Liver (tissue), 9 donors: ENCODE measurements around the gene EHBP1. TPM values are rescaled to one million over a fixed set of nuclear protein-coding genes. Genes with fewer than 3 reads are reported as not detected.

Experiments
- DNase-seq: peaks from one replicate; pipeline ENCODE4 v3.0.0-alpha.2; 2017; ENCODE audit warnings: low spot score
- H3K27ac ChIP-seq, 2 donors: one replicate each; pipeline ENCODE4 v1.7.0; 2013; ENCODE audit warnings: inconsistent platforms in 2 of 2, low read length in 2 of 2, control low read depth in 1 of 2, low read depth in 1 of 2, mild to moderate bottlenecking in 1 of 2
- H3K27me3 ChIP-seq, 4 donors: one replicate each; pipeline versions ENCODE4 v1.6.1 to v1.7.0; 2013; ENCODE audit warnings: low read length in 3 of 4, inconsistent platforms in 1 of 4, mild to moderate bottlenecking in 1 of 4, moderate library complexity in 1 of 4; ENCODE audit not compliant: control insufficient read depth in 4 of 4, insufficient read depth in 4 of 4
- H3K36me3 ChIP-seq, 4 donors: one replicate each; pipeline versions ENCODE4 v1.6.1 to v1.7.0; 2013; ENCODE audit warnings: low read length in 3 of 4, mild to moderate bottlenecking in 3 of 4, low read depth in 1 of 4, moderate library complexity in 1 of 4; ENCODE audit not compliant: control insufficient read depth in 4 of 4, insufficient read depth in 3 of 4
- H3K4me1 ChIP-seq, 4 donors: one replicate each; pipeline versions ENCODE4 v1.6.1 to v1.7.0; 2013; ENCODE audit warnings: low read length in 3 of 4, mild to moderate bottlenecking in 3 of 4, moderate library complexity in 1 of 4; ENCODE audit not compliant: control insufficient read depth in 4 of 4, insufficient read depth in 4 of 4
- H3K4me3 ChIP-seq, 3 donors: one replicate each; pipeline versions ENCODE4 v1.6.1 to v1.7.0; 2013; ENCODE audit warnings: low read length in 3 of 3, control low read depth in 1 of 3, low read depth in 1 of 3, mild to moderate bottlenecking in 1 of 3
- H3K9ac ChIP-seq, 2 donors: one replicate each; pipeline ENCODE4 v1.7.0; 2013; ENCODE audit warnings: low read length in 2 of 2, mild to moderate bottlenecking in 2 of 2, moderate library complexity in 2 of 2, control low read depth in 1 of 2, low read depth in 1 of 2
- H3K9me3 ChIP-seq, 4 donors: one replicate each; pipeline versions ENCODE4 v1.6.1 to v1.7.0; 2013; ENCODE audit warnings: low read length in 3 of 4; ENCODE audit not compliant: control insufficient read depth in 4 of 4
- ATF3 ChIP-seq: IDR thresholded peaks from 2 replicates; pipeline ENCODE4 v1.6.1; 2016; ENCODE audit warnings: antibody characterized with exemption
- CTCF ChIP-seq: fragments of 150-350 bp; IDR thresholded peaks from 2 replicates; pipeline ENCODE4 v1.5.1; 2017; ENCODE audit warnings: improper control_type of control experiment, low read depth, low read length; ENCODE audit not compliant: missing input control
- EGR1 ChIP-seq, 2 donors: IDR thresholded peaks; 2 replicates each; pipeline ENCODE4 v1.6.1; 2016 to 2018; ENCODE audit warnings: antibody characterized with exemption in 2 of 2, low read depth in 2 of 2
- FOXA1 ChIP-seq: IDR thresholded peaks from 2 replicates; pipeline ENCODE4 v1.6.1; 2016; ENCODE audit warnings: antibody characterized with exemption
- FOXA2 ChIP-seq: IDR thresholded peaks from 2 replicates; pipeline ENCODE4 v1.6.1; 2016; ENCODE audit warnings: antibody characterized with exemption
- HNF4A ChIP-seq, 2 donors: conservative IDR thresholded peaks; 2 replicates each; pipeline ENCODE4 v1.6.1; 2016; ENCODE audit warnings: antibody characterized with exemption in 2 of 2, mild to moderate bottlenecking in 2 of 2
- HNF4G ChIP-seq: IDR thresholded peaks from 2 replicates; pipeline ENCODE4 v1.6.1; 2016; ENCODE audit warnings: antibody characterized with exemption
- JUND ChIP-seq, 2 donors: IDR thresholded peaks; 2 replicates each; pipeline ENCODE4 v1.6.1; 2016; ENCODE audit warnings: antibody characterized with exemption in 2 of 2
- MAX ChIP-seq: IDR thresholded peaks from 2 replicates; pipeline ENCODE4 v1.6.1; 2016; ENCODE audit warnings: antibody characterized with exemption
- NR2F2 ChIP-seq: IDR thresholded peaks from 2 replicates; pipeline ENCODE4 v1.6.1; 2016; ENCODE audit warnings: antibody characterized with exemption
- RAD21 ChIP-seq, 2 donors: IDR thresholded peaks; 2 replicates each; pipeline ENCODE4 v1.6.1; 2016; ENCODE audit warnings: antibody characterized with exemption in 2 of 2, mild to moderate bottlenecking in 2 of 2
- RXRA ChIP-seq, 2 donors: IDR thresholded peaks; 2 replicates each; pipeline ENCODE4 v1.6.1; 2017 to 2018; ENCODE audit warnings: antibody characterized with exemption in 2 of 2, mild to moderate bottlenecking in 1 of 2
- SP1 ChIP-seq: IDR thresholded peaks from 2 replicates; pipeline ENCODE4 v1.6.1; 2018; ENCODE audit warnings: antibody characterized with exemption, mild to moderate bottlenecking
- TAF1 ChIP-seq: conservative IDR thresholded peaks from 2 replicates; pipeline ENCODE4 v1.6.1; 2016; ENCODE audit warnings: antibody characterized with exemption, mild to moderate bottlenecking
- YY1 ChIP-seq: IDR thresholded peaks from 2 replicates; pipeline ENCODE4 v1.6.1; 2016; ENCODE audit warnings: antibody characterized with exemption, mild to moderate bottlenecking
- WGBS: extraction: QIAGEN DNeasy Blood & Tissue Kit; methylation state at CpG from one replicate; pipeline ENCODE4 v1.1.7; 2013; 5-methylcytosine and 5-hydroxymethylcytosine counted together
- polyA plus RNA-seq, 2 donors: library from polyadenylated mRNA; stranded (reverse) in 1 of 2; unstranded in 1 of 2; fragments of 200-250 nt in 1 of 2; fragments of >200 nt in 1 of 2; fragmentation: Nextera tagmentation in 1 of 2; extraction: Ambion mirVana in 1 of 2; gene quantifications; one replicate each; pipeline versions ENCODE4 v1.2.1 to v1.2.3, GENCODE V29; 2013 to 2015
- total RNA-seq, 2 donors: library from RNA; depleted of rRNA; stranded (reverse); fragments of >200 nt; gene quantifications; one replicate each; pipeline ENCODE4 v1.2.3, GENCODE V29; 2014
- TF ChIP-seq, protein P1 (sequence below): IDR thresholded peaks from 2 replicates; pipeline ENCODE4 v1.6.1; 2016; ENCODE audit warnings: antibody characterized with exemption
- TF ChIP-seq, protein P2 (sequence below): IDR thresholded peaks from 2 replicates; pipeline ENCODE4 v1.6.1; 2016; ENCODE audit warnings: antibody characterized with exemption, mild to moderate bottlenecking
- donor health status: healthy.
- donor health status: healthy.
- donor health status: healthy.
- donor health status: healthy.
- donor health status: healthy.

The EHBP1 gene
- total and polyA plus RNA-seq, 4 donors, result 16.6 to 85.8 (median 24.4) TPM

DNA sequence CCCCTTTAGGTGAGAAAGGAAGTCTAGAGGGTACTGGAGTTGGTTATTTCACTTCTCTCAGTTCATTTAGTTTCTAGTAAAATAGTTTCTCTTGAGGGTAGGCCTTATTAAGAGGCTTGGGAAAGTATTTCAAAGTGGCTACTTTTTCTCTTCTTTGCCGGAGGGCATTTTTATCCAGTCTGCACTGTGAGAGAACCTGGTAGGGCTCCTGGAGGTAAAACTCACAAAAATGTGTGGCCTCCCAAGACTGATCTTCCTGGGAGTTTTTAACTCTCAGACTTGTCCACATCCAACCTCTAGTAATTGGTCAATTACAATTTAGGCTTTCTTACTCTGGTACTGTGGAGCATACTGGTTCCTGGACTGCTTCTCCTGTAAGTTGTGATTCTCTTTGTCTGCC is 28.0 kb downstream of the EHBP1 start:
- no peak for TF ChIP-seq RXRA (IDR thresholded peaks at IDR 0.05)
- TF ChIP-seq MAX, result no peak
- no peak for TF ChIP-seq HNF4A (conservative IDR thresholded peaks at IDR 0.05)
- no peak for TF ChIP-seq FOXA2
- no peak for TF ChIP-seq EGR1 (IDR thresholded peaks at IDR 0.05; ENCODE audit: low read depth in 2 of 2)
- no peak for TF ChIP-seq ATF3
- TF ChIP-seq, protein P1, sequence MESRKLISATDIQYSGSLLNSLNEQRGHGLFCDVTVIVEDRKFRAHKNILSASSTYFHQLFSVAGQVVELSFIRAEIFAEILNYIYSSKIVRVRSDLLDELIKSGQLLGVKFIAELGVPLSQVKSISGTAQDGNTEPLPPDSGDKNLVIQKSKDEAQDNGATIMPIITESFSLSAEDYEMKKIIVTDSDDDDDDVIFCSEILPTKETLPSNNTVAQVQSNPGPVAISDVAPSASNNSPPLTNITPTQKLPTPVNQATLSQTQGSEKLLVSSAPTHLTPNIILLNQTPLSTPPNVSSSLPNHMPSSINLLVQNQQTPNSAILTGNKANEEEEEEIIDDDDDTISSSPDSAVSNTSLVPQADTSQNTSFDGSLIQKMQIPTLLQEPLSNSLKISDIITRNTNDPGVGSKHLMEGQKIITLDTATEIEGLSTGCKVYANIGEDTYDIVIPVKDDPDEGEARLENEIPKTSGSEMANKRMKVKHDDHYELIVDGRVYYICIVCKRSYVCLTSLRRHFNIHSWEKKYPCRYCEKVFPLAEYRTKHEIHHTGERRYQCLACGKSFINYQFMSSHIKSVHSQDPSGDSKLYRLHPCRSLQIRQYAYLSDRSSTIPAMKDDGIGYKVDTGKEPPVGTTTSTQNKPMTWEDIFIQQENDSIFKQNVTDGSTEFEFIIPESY, result no peak
- no peak for TF ChIP-seq SP1
- TF ChIP-seq, protein P2, sequence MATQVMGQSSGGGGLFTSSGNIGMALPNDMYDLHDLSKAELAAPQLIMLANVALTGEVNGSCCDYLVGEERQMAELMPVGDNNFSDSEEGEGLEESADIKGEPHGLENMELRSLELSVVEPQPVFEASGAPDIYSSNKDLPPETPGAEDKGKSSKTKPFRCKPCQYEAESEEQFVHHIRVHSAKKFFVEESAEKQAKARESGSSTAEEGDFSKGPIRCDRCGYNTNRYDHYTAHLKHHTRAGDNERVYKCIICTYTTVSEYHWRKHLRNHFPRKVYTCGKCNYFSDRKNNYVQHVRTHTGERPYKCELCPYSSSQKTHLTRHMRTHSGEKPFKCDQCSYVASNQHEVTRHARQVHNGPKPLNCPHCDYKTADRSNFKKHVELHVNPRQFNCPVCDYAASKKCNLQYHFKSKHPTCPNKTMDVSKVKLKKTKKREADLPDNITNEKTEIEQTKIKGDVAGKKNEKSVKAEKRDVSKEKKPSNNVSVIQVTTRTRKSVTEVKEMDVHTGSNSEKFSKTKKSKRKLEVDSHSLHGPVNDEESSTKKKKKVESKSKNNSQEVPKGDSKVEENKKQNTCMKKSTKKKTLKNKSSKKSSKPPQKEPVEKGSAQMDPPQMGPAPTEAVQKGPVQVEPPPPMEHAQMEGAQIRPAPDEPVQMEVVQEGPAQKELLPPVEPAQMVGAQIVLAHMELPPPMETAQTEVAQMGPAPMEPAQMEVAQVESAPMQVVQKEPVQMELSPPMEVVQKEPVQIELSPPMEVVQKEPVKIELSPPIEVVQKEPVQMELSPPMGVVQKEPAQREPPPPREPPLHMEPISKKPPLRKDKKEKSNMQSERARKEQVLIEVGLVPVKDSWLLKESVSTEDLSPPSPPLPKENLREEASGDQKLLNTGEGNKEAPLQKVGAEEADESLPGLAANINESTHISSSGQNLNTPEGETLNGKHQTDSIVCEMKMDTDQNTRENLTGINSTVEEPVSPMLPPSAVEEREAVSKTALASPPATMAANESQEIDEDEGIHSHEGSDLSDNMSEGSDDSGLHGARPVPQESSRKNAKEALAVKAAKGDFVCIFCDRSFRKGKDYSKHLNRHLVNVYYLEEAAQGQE, result no peak
- no peak for TF ChIP-seq CTCF
- no peak for TF ChIP-seq FOXA1
- no peak for TF ChIP-seq YY1
- TF ChIP-seq NR2F2, result no peak
- TF ChIP-seq JUND (IDR thresholded peaks at IDR 0.05), result no peak
- TF ChIP-seq HNF4G, result no peak
- 88% methylated on average over 1 of the region's 1 CpG for WGBS
- no peak overlapping the region for H3K4me3 ChIP-seq

DNA sequence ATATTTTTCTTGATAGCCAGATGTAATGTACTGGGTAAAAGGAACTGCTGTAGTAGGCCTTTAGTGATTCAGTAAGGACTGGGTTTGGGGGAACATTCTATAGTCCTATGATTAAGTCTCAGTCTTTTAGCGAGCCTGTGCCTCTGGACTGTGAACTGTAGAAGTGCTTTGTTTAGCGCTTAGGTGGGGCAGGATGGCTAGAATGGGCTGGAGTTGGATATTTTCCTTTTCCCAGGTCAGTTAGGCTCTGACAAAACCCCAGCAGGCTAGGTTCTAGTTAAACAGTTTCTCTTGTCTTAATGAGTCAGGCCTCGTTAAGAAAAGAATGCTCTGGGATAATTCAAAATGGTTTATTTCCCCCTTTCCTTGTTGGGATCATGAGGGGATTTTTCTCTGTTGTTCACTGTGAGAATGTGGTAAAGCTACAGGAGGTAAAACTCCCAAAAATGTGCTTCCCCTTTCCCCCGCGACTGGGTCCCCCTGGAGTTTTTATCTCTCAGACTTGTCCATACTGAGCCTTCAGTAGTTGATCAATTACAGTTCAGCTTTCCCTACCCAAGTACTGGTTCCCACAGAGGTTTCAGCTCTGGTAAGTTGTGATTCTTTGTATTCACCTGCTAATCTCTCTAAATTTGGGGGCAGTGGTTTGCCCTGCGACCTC is 31.5 kb downstream of the EHBP1 start:
- Histone ChIP-seq H3K9ac (no peak overlapping the region), H3K27me3 (no peaks in the 10 kb centered on the region), H3K36me3 (no peaks in the 10 kb centered on the region), H3K27ac (no peak overlapping the region), H3K9me3 (no peaks in the 10 kb centered on the region), H3K4me1 (peaks cover 9 to 27% (median 16%) of the 10 kb centered on the region in 4 donors), H3K4me3 (no peak overlapping the region)
- no peak for DNase-seq
- 83% methylated on average over 6 of the region's 6 CpGs for whole genome bisulfite sequencing
- TF ChIP-seq, protein P2, result no peak
- no peak for TF ChIP-seq NR2F2
- TF ChIP-seq TAF1, result no peak
- TF ChIP-seq FOXA1, result no peak
- no peak for TF ChIP-seq HNF4G
- no peak for TF ChIP-seq RXRA (IDR thresholded peaks at IDR 0.05)
- no peak for TF ChIP-seq MAX
- TF ChIP-seq EGR1 (IDR thresholded peaks at IDR 0.05; ENCODE audit: low read depth in 2 of 2), result no peak
- no peak for TF ChIP-seq FOXA2
- no peak for TF ChIP-seq HNF4A (conservative IDR thresholded peaks at IDR 0.05)
- no peak for TF ChIP-seq JUND (IDR thresholded peaks at IDR 0.05)
- TF ChIP-seq YY1, result no peak
- no peak for TF ChIP-seq RAD21 (IDR thresholded peaks at IDR 0.05)

More for the DNA sequence above, 28.0 kb downstream of the EHBP1 start:
- Histone ChIP-seq H3K4me1 (peaks cover 3 to 12% (median 8%) of the 10 kb centered on the region in 4 donors), H3K27ac (no peak overlapping the region), H3K36me3 (peaks cover 0 to 3% (median 0%) of the 10 kb centered on the region in 4 donors), H3K9me3 (peaks cover 0 to 3% (median 0%) of the 10 kb centered on the region in 4 donors), H3K9ac (no peak overlapping the region), H3K27me3 (no peaks in the 10 kb centered on the region)
- no peak for DNase-seq
